Measurements from ENCODE around the gene HTRA3. TPM values are rescaled to one million over a fixed set of nuclear protein-coding genes. Genes with fewer than 3 reads are reported as not detected.

Gene HTRA3
- total RNA-seq, 1 donor from 2014 or later = 1.7 TPM

DNA sequence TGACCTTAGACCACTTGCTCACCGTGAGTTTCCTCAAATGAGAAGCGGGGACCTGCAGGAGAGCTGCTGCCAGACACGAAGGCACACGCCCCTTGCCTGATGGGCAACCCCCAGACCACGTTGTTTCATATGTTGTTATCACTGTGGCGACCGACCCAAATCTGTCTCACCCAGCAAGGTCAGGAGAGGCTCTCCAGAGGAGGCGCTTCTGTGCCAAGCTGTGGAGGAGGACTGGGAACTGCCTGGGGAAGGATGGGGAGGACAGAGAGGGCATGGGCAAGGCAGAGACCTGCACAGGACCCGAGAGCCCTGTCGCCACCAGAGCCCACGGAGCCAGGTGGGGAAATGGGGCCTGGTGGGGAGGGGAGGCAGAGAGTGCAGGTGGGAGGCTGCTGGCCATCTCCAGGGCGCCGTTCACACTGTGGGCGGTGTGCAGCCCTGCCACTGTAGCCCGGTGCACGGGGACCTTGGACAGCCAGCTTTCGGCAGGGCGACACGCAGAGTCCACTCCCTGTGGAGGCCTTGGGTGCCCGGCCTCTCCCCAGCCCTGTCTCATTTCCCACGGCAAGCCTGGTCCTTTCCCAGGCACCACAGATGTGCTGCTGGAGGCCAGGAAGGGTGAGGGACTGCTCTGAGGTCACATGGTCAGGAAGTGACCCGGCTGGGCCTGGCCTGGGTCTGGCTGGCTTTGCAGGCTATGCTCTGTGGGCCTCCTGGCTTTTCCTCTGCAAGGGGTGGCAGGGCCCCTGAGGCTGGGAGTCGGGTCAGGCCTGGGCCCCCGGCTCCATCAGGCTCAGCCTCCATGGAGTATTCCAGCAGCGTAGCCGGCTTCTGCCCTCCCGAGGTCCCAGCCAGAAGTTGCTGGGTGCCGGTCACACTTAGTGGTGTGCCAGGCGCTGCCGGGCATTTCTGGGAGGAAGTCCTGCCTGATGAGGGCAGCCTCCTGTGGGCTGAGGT, 3.2 kb downstream of the HTRA3 start:
- no peak overlapping the region for H3K27ac Mint-ChIP-seq (ENCODE audit: unreplicated experiment)
- no peak overlapping the region for H3K4me3 Mint-ChIP-seq (ENCODE audit: unreplicated experiment)
- DNase-seq (ENCODE audit: low spot score) = no peak

DNA sequence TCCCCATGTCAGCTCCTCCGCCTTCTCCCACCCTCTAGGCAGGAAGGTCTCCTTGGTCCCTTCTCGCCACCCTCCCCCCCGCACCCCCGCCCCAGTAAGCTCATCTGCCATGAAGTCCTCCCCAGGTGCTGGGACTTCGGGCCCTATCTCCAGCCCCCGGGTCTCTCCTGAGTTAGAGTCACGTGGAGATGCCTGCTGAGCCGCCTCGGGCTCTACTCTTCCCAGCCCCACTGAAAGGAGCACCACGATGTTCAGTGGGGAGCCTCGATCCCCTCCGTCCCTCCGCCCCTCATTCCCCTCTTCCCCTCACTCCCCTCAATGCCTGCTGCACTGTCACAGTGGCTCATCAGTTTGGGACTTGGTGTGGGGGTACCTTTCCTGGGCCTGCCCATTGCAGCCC, 3.9 kb downstream of the HTRA3 start:
- TF ChIP-seq CTCF (IDR thresholded peaks at IDR 0.05; ENCODE audit: unreplicated experiment) = no peak
- H3K27me3 Mint-ChIP-seq (ENCODE audit: unreplicated experiment) = peaks cover 35% of the 10 kb centered on the region
- H3K36me3 Mint-ChIP-seq (ENCODE audit: low read depth, unreplicated experiment) = peaks cover 4% of the 10 kb centered on the region
- H3K4me1 Mint-ChIP-seq (ENCODE audit: unreplicated experiment) = peaks cover 5% of the 10 kb centered on the region
- no peak overlapping the region for H3K4me3 Mint-ChIP-seq (ENCODE audit: unreplicated experiment)
- no peak overlapping the region for H3K27ac Mint-ChIP-seq (ENCODE audit: unreplicated experiment)
- no peak for DNase-seq (ENCODE audit: low spot score)
- no peaks in the 10 kb centered on the region for H3K9me3 Mint-ChIP-seq (ENCODE audit: unreplicated experiment)

More for the DNA sequence above, 3.2 kb downstream of the HTRA3 start:
- H3K4me1 Mint-ChIP-seq (ENCODE audit: unreplicated experiment) = peaks cover 5% of the 10 kb centered on the region
- H3K27me3 Mint-ChIP-seq (ENCODE audit: unreplicated experiment) = peaks cover 38% of the 10 kb centered on the region
- H3K9me3 Mint-ChIP-seq (ENCODE audit: unreplicated experiment) = no peaks in the 10 kb centered on the region
- no peak for TF ChIP-seq CTCF (IDR thresholded peaks at IDR 0.05; ENCODE audit: unreplicated experiment)
- H3K36me3 Mint-ChIP-seq (ENCODE audit: low read depth, unreplicated experiment) = peaks cover 4% of the 10 kb centered on the region

GRCh38 chr4:8274066-8274652, 4.6 kb downstream of the HTRA3 start:
- no peaks in the 10 kb centered on the region for H3K36me3 Mint-ChIP-seq (ENCODE audit: low read depth, unreplicated experiment)
- DNase-seq (ENCODE audit: low spot score) = no peak
- peaks cover 28% of the 10 kb centered on the region for H3K27me3 Mint-ChIP-seq (ENCODE audit: unreplicated experiment)
- no peak overlapping the region for H3K27ac Mint-ChIP-seq (ENCODE audit: unreplicated experiment)
- H3K4me1 Mint-ChIP-seq (ENCODE audit: unreplicated experiment) = peaks cover 5% of the 10 kb centered on the region
- no peak for TF ChIP-seq CTCF (IDR thresholded peaks at IDR 0.05; ENCODE audit: unreplicated experiment)
- no peaks in the 10 kb centered on the region for H3K9me3 Mint-ChIP-seq (ENCODE audit: unreplicated experiment)
- no peak overlapping the region for H3K4me3 Mint-ChIP-seq (ENCODE audit: unreplicated experiment)

- Mint-ChIP-seq H3K4me1 (ENCODE audit: unreplicated experiment) (peaks cover 5% of the 10 kb centered on the region), H3K36me3 (ENCODE audit: low read depth, unreplicated experiment) (no peaks in the 10 kb centered on the region), H3K4me3 (ENCODE audit: unreplicated experiment) (no peak overlapping the region), H3K27ac (ENCODE audit: unreplicated experiment) (no peak overlapping the region), H3K9me3 (ENCODE audit: unreplicated experiment) (no peaks in the 10 kb centered on the region), H3K27me3 (ENCODE audit: unreplicated experiment) (peaks cover 26% of the 10 kb centered on the region)
- no peak for TF ChIP-seq CTCF (IDR thresholded peaks at IDR 0.05; ENCODE audit: unreplicated experiment)
- DNase-seq (ENCODE audit: low spot score) = no peak
Observed at GRCh38 chr4:8274765-8275547, 5.4 kb downstream of the HTRA3 start.

Measured in endothelial cell (in vitro differentiated cells).